Epithelial cell of esophagus (primary cell): Measurements from ENCODE around the gene PRMT5.
A peak's percentile ranks its signal among the peaks of the same experiment; 100 is the strongest.

Source experiments
- DNase-seq: peaks from one replicate; pipeline ENCODE4 v3.0.0; 2010; ENCODE audit warnings: low read depth
- H3K4me3 ChIP-seq: 2 replicates; pipeline ENCODE4 v1.5.1; 2011; ENCODE audit warnings: mild to moderate bottlenecking, low read length, control low read depth
- TF ChIP-seq, protein P1 (sequence below): IDR thresholded peaks from 2 replicates; pipeline ENCODE4 v1.5.1; 2011; ENCODE audit warnings: low read depth, mild to moderate bottlenecking, low read length, control low read depth, inconsistent platforms; ENCODE audit not compliant: insufficient read depth; ENCODE audit errors: missing control alignments

PRMT5 gene

DNA sequence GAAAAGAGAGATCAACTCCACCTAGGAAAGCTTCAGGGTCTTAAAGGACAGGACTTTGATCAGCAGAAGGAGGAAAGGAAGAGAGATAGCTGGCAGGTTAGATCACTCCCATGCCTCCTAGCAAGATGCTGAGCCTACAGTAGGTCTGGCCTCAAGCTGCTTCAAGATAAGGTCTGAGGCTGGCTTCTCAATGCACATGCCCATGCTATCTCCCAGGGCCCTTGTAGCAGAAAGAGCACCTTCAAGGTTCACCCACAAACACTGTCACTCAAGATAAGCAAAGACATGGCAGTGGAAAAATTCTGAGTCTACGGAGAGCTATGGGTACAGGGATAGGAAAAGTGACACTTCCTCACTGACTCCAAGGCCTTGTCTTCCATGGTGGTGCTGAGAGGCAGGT lies 31.8 kb downstream of the PRMT5 start:
- no peak for DNase-seq

DNA sequence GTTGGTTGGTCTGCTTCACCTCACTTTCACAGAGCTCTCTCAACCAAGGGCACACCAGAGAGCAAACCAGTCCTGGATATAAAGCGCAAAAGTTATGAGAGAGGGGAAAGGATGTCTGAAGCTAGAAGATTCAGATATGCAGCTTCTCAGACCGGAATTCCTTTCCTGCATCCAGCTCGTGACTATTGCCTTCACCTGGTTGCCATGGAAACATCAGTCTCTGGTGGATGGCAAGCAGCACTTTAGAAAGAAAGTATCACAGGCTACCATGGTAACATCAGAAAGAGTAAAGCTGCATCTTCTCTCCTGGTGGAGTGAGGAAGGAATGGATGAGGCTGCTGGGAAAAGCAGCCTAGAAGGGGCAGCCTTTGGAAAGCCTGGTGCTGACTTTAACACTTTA lies 32.4 kb downstream of the PRMT5 start:
- no peak for DNase-seq
- TF ChIP-seq, protein P1, sequence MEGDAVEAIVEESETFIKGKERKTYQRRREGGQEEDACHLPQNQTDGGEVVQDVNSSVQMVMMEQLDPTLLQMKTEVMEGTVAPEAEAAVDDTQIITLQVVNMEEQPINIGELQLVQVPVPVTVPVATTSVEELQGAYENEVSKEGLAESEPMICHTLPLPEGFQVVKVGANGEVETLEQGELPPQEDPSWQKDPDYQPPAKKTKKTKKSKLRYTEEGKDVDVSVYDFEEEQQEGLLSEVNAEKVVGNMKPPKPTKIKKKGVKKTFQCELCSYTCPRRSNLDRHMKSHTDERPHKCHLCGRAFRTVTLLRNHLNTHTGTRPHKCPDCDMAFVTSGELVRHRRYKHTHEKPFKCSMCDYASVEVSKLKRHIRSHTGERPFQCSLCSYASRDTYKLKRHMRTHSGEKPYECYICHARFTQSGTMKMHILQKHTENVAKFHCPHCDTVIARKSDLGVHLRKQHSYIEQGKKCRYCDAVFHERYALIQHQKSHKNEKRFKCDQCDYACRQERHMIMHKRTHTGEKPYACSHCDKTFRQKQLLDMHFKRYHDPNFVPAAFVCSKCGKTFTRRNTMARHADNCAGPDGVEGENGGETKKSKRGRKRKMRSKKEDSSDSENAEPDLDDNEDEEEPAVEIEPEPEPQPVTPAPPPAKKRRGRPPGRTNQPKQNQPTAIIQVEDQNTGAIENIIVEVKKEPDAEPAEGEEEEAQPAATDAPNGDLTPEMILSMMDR = no peak
- H3K4me3 ChIP-seq = no peak overlapping the region

More for the DNA sequence above, 31.8 kb downstream of the PRMT5 start:
- H3K4me3 ChIP-seq = no peak overlapping the region
- TF ChIP-seq, protein P1 = no peak

DNA sequence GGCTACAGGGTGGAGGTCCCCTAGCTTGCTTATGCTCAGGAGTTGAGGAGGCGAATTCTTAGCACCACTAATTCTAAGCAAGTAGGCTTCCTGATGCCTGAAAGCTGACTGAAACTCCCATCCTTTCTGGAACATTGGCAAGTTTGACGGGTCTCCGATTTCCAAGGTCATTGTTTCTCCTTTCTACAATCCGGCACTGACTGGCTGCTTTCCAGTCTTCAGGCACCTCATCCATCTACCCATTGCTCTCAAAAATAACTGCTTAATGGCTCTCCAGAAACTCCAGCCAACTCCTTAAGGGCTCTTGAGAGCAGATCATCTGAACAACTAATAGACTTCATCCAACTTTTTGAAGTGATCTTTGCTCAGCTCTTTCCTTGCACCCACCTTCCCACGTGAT lies 32.8 kb downstream of the PRMT5 start:
- TF ChIP-seq, protein P1 = no peak
- H3K4me3 ChIP-seq = no peak overlapping the region
- DNase-seq = no peak

DNA sequence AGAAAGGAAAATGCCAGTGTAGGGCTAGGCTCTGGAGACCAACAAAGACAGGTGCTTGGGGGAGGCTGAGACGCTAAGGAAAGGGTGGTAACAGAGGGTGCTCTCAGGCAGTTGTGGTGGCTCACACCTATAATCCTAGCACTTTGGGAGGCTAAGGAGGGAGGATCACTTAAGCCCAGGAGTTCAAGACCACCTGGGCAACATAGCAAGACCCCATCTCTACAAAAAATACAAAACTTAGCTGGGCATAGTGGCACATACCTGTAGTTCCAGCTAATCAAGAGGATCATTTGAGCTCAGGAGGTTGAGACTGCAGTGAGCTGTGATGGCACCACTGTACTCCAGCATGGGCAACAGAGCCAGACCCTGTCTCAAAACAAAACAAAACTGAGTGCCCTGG lies 33.8 kb downstream of the PRMT5 start:
- TF ChIP-seq, protein P1 = no peak
- no peak for DNase-seq

DNA sequence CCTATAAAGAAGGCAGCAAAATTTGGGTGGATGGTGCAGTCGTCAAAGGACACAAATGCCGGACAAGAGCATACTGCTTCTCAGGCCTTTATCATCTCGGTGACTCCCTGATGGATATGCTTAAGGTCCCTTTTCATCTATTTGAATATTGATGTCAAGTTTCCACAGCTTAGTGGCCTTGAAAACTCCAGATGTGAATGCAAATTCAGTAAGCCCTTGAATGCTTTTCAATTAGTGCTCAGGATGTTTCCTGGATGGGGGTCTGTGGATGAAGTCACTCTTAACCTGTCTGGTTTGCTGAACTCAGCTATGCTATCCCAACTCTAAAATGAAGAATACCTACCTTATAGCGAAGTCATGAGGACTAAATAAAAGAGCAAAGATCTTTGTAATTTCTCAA lies 35.5 kb downstream of the PRMT5 start:
- DNase-seq = no peak
- H3K4me3 ChIP-seq = no peak overlapping the region
- TF ChIP-seq, protein P1 = no peak

More for the DNA sequence above, 33.8 kb downstream of the PRMT5 start:
- H3K4me3 ChIP-seq = no peak overlapping the region

GRCh38 chr14:22892488-22892887 lies 36.7 kb downstream of the PRMT5 start:
- no peak for DNase-seq
- no peak overlapping the region for H3K4me3 ChIP-seq
- TF ChIP-seq, protein P1 = no peak

- TF ChIP-seq, protein P1 = no peak
- peak; percentile 52 for DNase-seq
- H3K4me3 ChIP-seq = no peak overlapping the region
Measured at GRCh38 chr14:22890416-22890815, 38.8 kb downstream of the PRMT5 start.
